Endothelial cell of umbilical vein (primary cell): ENCODE results near the gene ZKSCAN4. TPM values are rescaled to one million over a fixed set of nuclear protein-coding genes. Genes with fewer than 3 reads are reported as not detected.
A peak's percentile ranks its signal among the peaks of the same experiment; 100 is the strongest.

Experiments used
- BruUV-seq: library from RNA; stranded (reverse); fragments of 400-500 nt; replicated peaks from 2 replicates; lab custom pipeline; 2021; lab: Mats Ljungman, UMichigan
- CTCF ChIA-PET: fragments of 300-600, 350-600 bp; sonication (Branson Sonifier 250); formaldehyde crosslinking; loops from one replicate; lab custom pipeline; 2021; ENCODE audit warnings: antibody characterized with exemption, inconsistent platforms; lab: Charles Lee
- POLR2A ChIA-PET: fragments of 300-600, 350-600 bp; sonication (Branson Sonifier 250); formaldehyde crosslinking; loops from one replicate; lab custom pipeline; 2021; ENCODE audit warnings: antibody characterized with exemption, inconsistent platforms; lab: Charles Lee
- DNase-seq: peaks from one replicate; pipeline ENCODE4 v3.0.0-alpha.2; 2011; ENCODE audit warnings: low read depth, low spot score
- FAIRE-seq: peaks from 2 replicates; lab custom pipeline; 2011; peaks lifted over from hg19 to GRCh38; lab: Jason Lieb, UNC
- H2AFZ ChIP-seq: 2 replicates; pipeline ENCODE4 v1.6.0; 2012; ENCODE audit warnings: low read depth, low read length, control low read depth, inconsistent platforms
- H3K27ac ChIP-seq: 2 replicates; pipeline ENCODE4 v1.5.1; 2011; ENCODE audit warnings: low read depth, mild to moderate bottlenecking, control low read depth, low read length, moderate library complexity; ENCODE audit not compliant: insufficient read depth
- H3K27me3 ChIP-seq, 2 experiments: 2 replicates each; pipeline versions ENCODE4 v1.6.0 to v1.6.1; 2011; ENCODE audit warnings: low read length in 2 of 2, mixed read lengths in 1 of 2; ENCODE audit not compliant: control insufficient read depth in 2 of 2, insufficient read depth in 2 of 2
- H3K36me3 ChIP-seq, 2 experiments: 2 replicates in 1 of 2; 3 replicates in 1 of 2; pipeline ENCODE4 v1.5.1; 2011; ENCODE audit warnings: low read length in 2 of 2, mild to moderate bottlenecking in 1 of 2, moderate library complexity in 1 of 2; ENCODE audit not compliant: control insufficient read depth in 2 of 2, insufficient read depth in 2 of 2; ENCODE audit errors: extremely low read depth in 1 of 2
- H3K4me1 ChIP-seq: 3 replicates; pipeline ENCODE4 v1.5.1; 2011; ENCODE audit warnings: mild to moderate bottlenecking, low read length; ENCODE audit not compliant: control insufficient read depth, insufficient read depth; ENCODE audit errors: extremely low read depth
- H3K4me2 ChIP-seq: 2 replicates; pipeline ENCODE4 v1.6.1; 2011; ENCODE audit warnings: low read length, control low read depth, mixed read lengths; ENCODE audit not compliant: insufficient read depth
- H3K4me3 ChIP-seq, 3 experiments: fragments of 200-600 bp in 1 of 3; sonication (generic), shearing (Covaris generic) in 1 of 3; replicated peaks in 1 of 3; 2 replicates each; pipeline ENCODE4 v1.5.1; 2011 to 2016; ENCODE audit warnings: control low read depth in 3 of 3, low read length in 3 of 3, mild to moderate bottlenecking in 2 of 3, inconsistent platforms in 1 of 3, low read depth in 1 of 3, moderate library complexity in 1 of 3; ENCODE audit not compliant: insufficient read depth in 1 of 3
- H3K79me2 ChIP-seq: 2 replicates; pipeline ENCODE4 v1.6.0; 2012; ENCODE audit warnings: low read length, inconsistent platforms; ENCODE audit not compliant: control insufficient read depth, insufficient read depth
- H3K9ac ChIP-seq: replicated peaks from 2 replicates; pipeline ENCODE3; 2011; ENCODE audit warnings: low read length, control low read depth; ENCODE audit not compliant: insufficient read depth; ENCODE audit errors: extremely low read depth
- H3K9me1 ChIP-seq: replicated peaks from 3 replicates; pipeline ENCODE4 v1.6.0; 2011; ENCODE audit warnings: mild to moderate bottlenecking, low read length; ENCODE audit not compliant: control insufficient read depth, insufficient read depth; ENCODE audit errors: extremely low read depth
- H3K9me3 ChIP-seq: replicated peaks from 2 replicates; pipeline ENCODE4 v1.5.1; 2012; ENCODE audit warnings: low read length, inconsistent platforms; ENCODE audit not compliant: control insufficient read depth, insufficient read depth
- H4K20me1 ChIP-seq: replicated peaks from 2 replicates; pipeline ENCODE3; 2011; ENCODE audit warnings: mild to moderate bottlenecking, low read length; ENCODE audit not compliant: control insufficient read depth, insufficient read depth; ENCODE audit errors: extremely low read depth
- FOS ChIP-seq: IDR thresholded peaks from 2 replicates; pipeline ENCODE4 v1.6.1; 2011; ENCODE audit warnings: mild to moderate bottlenecking, low read length, moderate library complexity, borderline replicate concordance; ENCODE audit not compliant: insufficient read depth
- GATA2 ChIP-seq: IDR thresholded peaks from 2 replicates; pipeline ENCODE4 v1.7.0; 2011; ENCODE audit warnings: low read depth, mild to moderate bottlenecking, moderate library complexity, mixed read lengths, low read length; ENCODE audit not compliant: insufficient read length, insufficient read depth
- POLR2AphosphoS5 ChIP-seq: IDR thresholded peaks from 2 replicates; pipeline ENCODE4 v1.6.1; 2012; ENCODE audit warnings: low read depth, mild to moderate bottlenecking, control low read depth, low read length, moderate library complexity; ENCODE audit not compliant: insufficient read depth
- dilution Hi-C: fragments of 300-500 bp; cut with MboI; formaldehyde crosslinking; loops from one replicate; pipeline ENCODE4 v1.15.0; 2019; ENCODE audit warnings: low sequenced_read_pairs; ENCODE audit not compliant: extremely low pct_ligation_motif_present
- intact Hi-C: fragments of 100-400 bp; cut with micrococcal nuclease; formaldehyde crosslinking; loops from one replicate; pipeline ENCODE4 v1.10.0; 2022
- polyA plus RNA-seq, 4 experiments: library from polyadenylated mRNA; depleted of rRNA in 3 of 4; stranded (reverse) in 3 of 4; unstranded in 1 of 4; fragments of >200 nt; gene quantifications; 2 replicates each; pipeline versions ENCODE4 v1.2.1 to v1.2.3, GENCODE V29; 2011 to 2012; ENCODE audit warnings: missing spikeins in 1 of 4
- total RNA-seq: library from RNA; stranded (reverse); gene quantifications from 2 replicates; pipeline ENCODE4 v1.2.3, GENCODE V29; 2021

ZKSCAN4 gene
- total and polyA plus RNA-seq, 2 donors (not counting 3 experiments of a cell fraction or from before 2014, with no cell fraction given): 1.3 to 3.6 TPM

DNA sequence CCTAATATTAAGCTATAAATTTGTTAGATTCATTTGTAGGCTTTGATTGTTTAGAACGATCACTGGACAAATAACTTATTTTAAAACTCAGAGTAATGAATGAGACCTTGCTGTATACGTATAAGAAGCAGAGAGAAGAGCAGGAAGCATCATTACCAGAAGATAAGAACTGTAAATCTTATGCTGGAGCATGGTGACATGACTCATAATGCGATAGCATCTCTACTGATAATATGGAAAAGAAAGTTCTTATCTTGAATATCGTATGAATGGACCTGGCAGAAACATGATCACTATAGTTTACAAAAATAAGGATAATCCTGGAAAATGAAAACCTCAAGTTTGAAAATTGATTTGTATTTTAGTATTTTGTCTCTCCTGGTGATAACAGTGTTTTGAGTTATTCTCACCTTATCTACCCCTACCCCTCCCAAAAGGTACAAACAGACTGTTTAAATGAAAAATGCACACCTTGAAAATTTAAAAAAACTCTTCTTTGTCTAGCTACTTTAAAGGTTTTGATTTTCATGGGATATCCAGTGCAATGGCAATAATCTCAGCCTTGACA lies 12.8 kb upstream of the ZKSCAN4 start:
- no peak overlapping the region for H2AFZ ChIP-seq
- intact Hi-C loops: no loop called here
- H3K36me3 ChIP-seq: no peaks in the 10 kb centered on the region
- no TSS peak for BruUV-seq
- peaks cover 2% of the 10 kb centered on the region for H3K9me1 ChIP-seq
- no peaks in the 10 kb centered on the region for H4K20me1 ChIP-seq
- H3K27me3 ChIP-seq: peaks cover 0 to 8% of the 10 kb centered on the region in 2 experiments
- no peak overlapping the region for H3K4me3 ChIP-seq
- DNase-seq: peak; percentile 16
- ChIA-PET POLR2A (no interaction called here), CTCF (interaction anchor here (1.4 to 1.9 kb wide), 4 partner anchors 13 to 91 kb away, joined by 3 to 6 read pairs (median 4); partner anchors contain the start of genes ZKSCAN4 and ZSCAN31)
- peak overlapping the region; percentile 57 for H3K4me2 ChIP-seq
- H3K27ac ChIP-seq: no peak overlapping the region
- no peaks in the 10 kb centered on the region for H3K9me3 ChIP-seq
- dilution Hi-C loops: no loop called here
- TF ChIP-seq GATA2 (peak; percentile 33), POLR2AphosphoS5 (no peak)
- no peak overlapping the region for H3K9ac ChIP-seq
- peaks cover 10% of the 10 kb centered on the region for H3K79me2 ChIP-seq
- H3K4me1 ChIP-seq: peaks cover 35% of the 10 kb centered on the region
- no peak for FAIRE-seq

DNA sequence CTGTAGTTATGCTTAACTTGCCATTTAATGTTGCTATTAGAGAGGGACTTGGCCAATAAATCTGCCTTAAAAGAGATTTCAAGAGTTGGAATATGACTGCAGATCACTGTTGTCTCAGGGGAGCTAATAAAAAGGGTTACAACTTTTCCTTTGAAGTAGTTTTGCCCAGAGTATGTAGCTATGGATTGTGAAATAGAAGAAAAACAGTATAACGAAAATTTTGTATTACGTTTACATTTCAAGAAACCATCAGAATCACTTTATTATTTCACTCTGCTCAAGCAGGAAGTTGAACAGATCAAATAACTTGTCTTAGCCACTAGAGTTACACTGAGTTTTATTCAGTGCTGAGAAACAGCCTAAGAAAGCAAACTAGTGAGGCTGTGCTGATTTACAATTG lies 11.9 kb upstream of the ZKSCAN4 start:
- H2AFZ ChIP-seq: no peak overlapping the region
- peaks cover 26% of the 10 kb centered on the region for H3K4me1 ChIP-seq
- peaks cover 2% of the 10 kb centered on the region for H3K9me1 ChIP-seq
- intact Hi-C loops: no loop called here
- BruUV-seq: no TSS peak
- ChIA-PET POLR2A (no interaction called here), CTCF (interaction anchor here (1.4 to 1.9 kb wide), 5 partner anchors 11 to 92 kb away, joined by 3 to 6 read pairs (median 4); partner anchors contain the start of genes ZKSCAN4 and ZSCAN31)
- dilution Hi-C loops: no loop called here
- DNase-seq (no peak), FAIRE-seq (no peak)
- TF ChIP-seq FOS: no peak
- H3K4me2 ChIP-seq: no peak overlapping the region
- H3K4me3 ChIP-seq: no peak overlapping the region
- H3K27ac ChIP-seq: no peak overlapping the region
- H3K36me3 ChIP-seq: no peaks in the 10 kb centered on the region
- peaks cover 3 to 9% of the 10 kb centered on the region in 2 experiments for H3K27me3 ChIP-seq
- H4K20me1 ChIP-seq: no peaks in the 10 kb centered on the region
- peaks cover 10% of the 10 kb centered on the region for H3K79me2 ChIP-seq
- H3K9me3 ChIP-seq: no peaks in the 10 kb centered on the region
- H3K9ac ChIP-seq: no peak overlapping the region
